OCI-LY1 (cell line): Measurements from ENCODE around the gene SLC24A3.

Experiments
- EZH2 ChIP-seq: fragments of 200-600 bp; sonication (generic), shearing (Covaris generic); IDR thresholded peaks from 2 replicates; pipeline ENCODE4 v1.8.0; 2017; ENCODE audit warnings: borderline replicate concordance, mixed run types, mild to moderate bottlenecking, antibody characterized with exemption, low read length, moderate library complexity, mixed read lengths
- TF ChIP-seq, protein P1 (sequence below): fragments of 200-600 bp; sonication (generic), shearing (Covaris generic); IDR thresholded peaks from 2 replicates; pipeline ENCODE4 v1.5.1; 2017; ENCODE audit warnings: mild to moderate bottlenecking, antibody characterized with exemption, low read length, moderate library complexity, mixed read lengths

DNA sequence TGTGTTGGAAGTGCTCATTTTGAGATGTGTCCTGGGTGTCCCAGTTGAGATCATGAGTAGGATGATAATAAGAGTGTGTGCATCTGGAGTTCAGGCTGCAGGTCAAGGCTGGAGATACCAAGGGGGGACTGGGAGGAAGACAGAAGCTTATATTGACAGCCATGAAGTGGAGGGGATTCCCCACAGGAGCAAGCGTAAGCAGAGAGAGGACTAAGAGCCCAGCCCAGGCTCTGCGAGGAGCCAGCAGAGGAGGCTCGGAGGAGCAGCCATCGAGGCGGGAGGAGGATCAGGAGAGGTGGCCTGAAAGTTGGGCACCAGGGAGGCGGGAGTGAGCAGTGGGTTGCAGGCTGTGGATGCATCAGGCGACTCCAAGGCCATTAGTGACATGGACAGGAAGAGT lies 116.2 kb downstream of the SLC24A3 start:
- TF ChIP-seq, protein P1, sequence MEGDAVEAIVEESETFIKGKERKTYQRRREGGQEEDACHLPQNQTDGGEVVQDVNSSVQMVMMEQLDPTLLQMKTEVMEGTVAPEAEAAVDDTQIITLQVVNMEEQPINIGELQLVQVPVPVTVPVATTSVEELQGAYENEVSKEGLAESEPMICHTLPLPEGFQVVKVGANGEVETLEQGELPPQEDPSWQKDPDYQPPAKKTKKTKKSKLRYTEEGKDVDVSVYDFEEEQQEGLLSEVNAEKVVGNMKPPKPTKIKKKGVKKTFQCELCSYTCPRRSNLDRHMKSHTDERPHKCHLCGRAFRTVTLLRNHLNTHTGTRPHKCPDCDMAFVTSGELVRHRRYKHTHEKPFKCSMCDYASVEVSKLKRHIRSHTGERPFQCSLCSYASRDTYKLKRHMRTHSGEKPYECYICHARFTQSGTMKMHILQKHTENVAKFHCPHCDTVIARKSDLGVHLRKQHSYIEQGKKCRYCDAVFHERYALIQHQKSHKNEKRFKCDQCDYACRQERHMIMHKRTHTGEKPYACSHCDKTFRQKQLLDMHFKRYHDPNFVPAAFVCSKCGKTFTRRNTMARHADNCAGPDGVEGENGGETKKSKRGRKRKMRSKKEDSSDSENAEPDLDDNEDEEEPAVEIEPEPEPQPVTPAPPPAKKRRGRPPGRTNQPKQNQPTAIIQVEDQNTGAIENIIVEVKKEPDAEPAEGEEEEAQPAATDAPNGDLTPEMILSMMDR = no peak
- no peak for TF ChIP-seq EZH2
